GM12878 (cell line): ENCODE results near the gene ASCC2. TPM values are rescaled to one million over a fixed set of nuclear protein-coding genes. Genes with fewer than 3 reads are reported as not detected.
A peak's percentile ranks its signal among the peaks of the same experiment; 100 is the strongest.

Experiments used
- ATAC-seq: fragments of 200-7000 bp; cut with Tn5 transposase; 3 replicates; pipeline ENCODE4 v1.9.1; 2020; ENCODE audit warnings: mild to moderate bottlenecking, moderate library complexity
- BruUV-seq: library from RNA; stranded (reverse); fragments of 400-500 nt; replicated peaks from 2 replicates; lab custom pipeline; 2021; lab: Mats Ljungman, UMichigan
- CTCF ChIA-PET: fragments of 300-600 bp; sonication (Branson Sonifier 250); formaldehyde crosslinking; extraction: SDS; loops from one replicate; lab custom pipeline; 2021; ENCODE audit warnings: inconsistent platforms; lab: Yijun Ruan, JAX
- POLR2A ChIA-PET: fragments of 350-600 bp; formaldehyde crosslinking; extraction: SDS; loops from one replicate; lab custom pipeline; 2021; ENCODE audit warnings: inconsistent platforms; lab: Charles Lee
- RAD21 ChIA-PET: fragments of 300-600 bp; sonication (Branson Sonifier 250); formaldehyde crosslinking; loops from one replicate; lab custom pipeline; 2023; ENCODE audit warnings: antibody characterized with exemption; ENCODE audit not compliant: unreplicated experiment; lab: Charles Lee
- SMC1A ChIA-PET: fragments of 300-600 bp; sonication (Branson Sonifier 250); formaldehyde crosslinking; loops from one replicate; lab custom pipeline; 2023; ENCODE audit not compliant: unreplicated experiment, uncharacterized antibody; lab: Charles Lee
- DNase-seq: peaks from one replicate; pipeline ENCODE4 v3.0.0-alpha.2; 2011; ENCODE audit warnings: low read depth, low spot score
- FAIRE-seq: peaks from 3 replicates; lab custom pipeline; 2011; peaks lifted over from hg19 to GRCh38; lab: Jason Lieb, UNC
- H2AFZ ChIP-seq: 2 replicates; pipeline ENCODE4 v1.6.0; 2011; ENCODE audit warnings: low read depth, low read length, control low read depth; ENCODE audit not compliant: control insufficient read depth
- H3K27ac ChIP-seq: 2 replicates; pipeline ENCODE4 v1.5.1; 2011; ENCODE audit warnings: control low read depth; ENCODE audit not compliant: control insufficient read depth, insufficient read depth
- H3K27me3 ChIP-seq, 2 experiments: replicated peaks in 1 of 2; 2 replicates each; pipeline versions ENCODE4 v1.6.0 to v1.6.1; 2011; ENCODE audit warnings: low read length in 1 of 2; ENCODE audit not compliant: control insufficient read depth in 2 of 2, insufficient read depth in 2 of 2
- H3K36me3 ChIP-seq, 2 experiments: 2 replicates each; pipeline ENCODE4 v1.5.1; 2011; ENCODE audit warnings: low read length in 1 of 2; ENCODE audit not compliant: control insufficient read depth in 2 of 2, insufficient read depth in 2 of 2
- H3K4me1 ChIP-seq: 2 replicates; pipeline ENCODE4 v1.6.1; 2011; ENCODE audit warnings: mild to moderate bottlenecking, low read length, moderate library complexity, mixed read lengths; ENCODE audit not compliant: control insufficient read depth, insufficient read depth
- H3K4me2 ChIP-seq: 2 replicates; pipeline ENCODE4 v1.6.0; 2011; ENCODE audit warnings: control low read depth; ENCODE audit not compliant: control insufficient read depth, insufficient read depth
- H3K4me3 ChIP-seq: fragments of 200-600 bp; sonication (generic); 2 replicates; pipeline ENCODE4 v1.5.1; 2016
- H3K79me2 ChIP-seq: 2 replicates; pipeline ENCODE4 v1.6.0; 2011; ENCODE audit warnings: low read length; ENCODE audit not compliant: control insufficient read depth, insufficient read depth
- H3K9ac ChIP-seq: 2 replicates; pipeline ENCODE4 v1.8.0; 2011; ENCODE audit warnings: low read length, control low read depth, mixed read lengths; ENCODE audit not compliant: control insufficient read depth, insufficient read depth
- H3K9me3 ChIP-seq: replicated peaks from 3 replicates; pipeline ENCODE4 v1.5.1; 2011; ENCODE audit warnings: mild to moderate bottlenecking, low read length; ENCODE audit not compliant: control insufficient read depth, insufficient read depth
- H4K20me1 ChIP-seq: 2 replicates; pipeline ENCODE4 v1.6.0; 2011; ENCODE audit not compliant: control insufficient read depth, insufficient read depth
- ASH2L ChIP-seq: fragments of 300-600, 200-600 bp; sonication (generic); IDR thresholded peaks from 2 replicates; pipeline ENCODE4 v1.6.1; 2017; ENCODE audit warnings: low read depth, mild to moderate bottlenecking, borderline replicate concordance
- CREB1 ChIP-seq: IDR thresholded peaks from 2 replicates; pipeline ENCODE4 v1.6.1; 2012; ENCODE audit warnings: low read depth, mild to moderate bottlenecking, inconsistent platforms
- CUX1 ChIP-seq: IDR thresholded peaks from 2 replicates; pipeline ENCODE4 v1.6.1; 2012; ENCODE audit warnings: improper control_type of control experiment, low read depth, low read length; ENCODE audit not compliant: insufficient replicate concordance
- FOXM1 ChIP-seq: IDR thresholded peaks from 2 replicates; pipeline ENCODE4 v1.6.1; 2012; ENCODE audit warnings: low read depth, mild to moderate bottlenecking, inconsistent platforms, low read length, moderate library complexity
- IKZF1 ChIP-seq: fragments of 450-650 bp; conservative IDR thresholded peaks from 2 replicates; pipeline ENCODE4 v1.6.1; 2017; ENCODE audit warnings: antibody characterized with exemption, mild to moderate bottlenecking
- IRF3 ChIP-seq: fragments of 450-650 bp; IDR thresholded peaks from 2 replicates; pipeline ENCODE4 v1.6.1; 2014; ENCODE audit warnings: mild to moderate bottlenecking
- IRF4 ChIP-seq: IDR thresholded peaks from 2 replicates; pipeline ENCODE4 v1.6.1; 2011; ENCODE audit warnings: low read depth, low read length
- MLLT1 ChIP-seq: fragments of 450-650 bp; IDR thresholded peaks from 2 replicates; pipeline ENCODE4 v1.6.1; 2016; ENCODE audit warnings: mild to moderate bottlenecking
- PAX8 ChIP-seq: fragments of 450-650 bp; IDR thresholded peaks from 2 replicates; pipeline ENCODE4 v1.6.1; 2017; ENCODE audit warnings: mild to moderate bottlenecking, moderate library complexity
- SUZ12 ChIP-seq: fragments of 200-600 bp; sonication (generic); IDR thresholded peaks from one replicate; pipeline ENCODE4 v1.6.1; 2018; ENCODE audit warnings: antibody characterized with exemption, mild to moderate bottlenecking; ENCODE audit not compliant: unreplicated experiment
- ZNF274 ChIP-seq: IDR thresholded peaks from one replicate; pipeline ENCODE4 v1.8.0; 2011; ENCODE audit not compliant: insufficient read length, insufficient read depth
- ZNF622 ChIP-seq: fragments of 450-650 bp; IDR thresholded peaks from 2 replicates; pipeline ENCODE4 v1.6.1; 2017; ENCODE audit warnings: mild to moderate bottlenecking, inconsistent platforms
- ZSCAN29 ChIP-seq: fragments of 450-650 bp; IDR thresholded peaks from 2 replicates; pipeline ENCODE4 v1.6.1; 2017; ENCODE audit warnings: mild to moderate bottlenecking, moderate library complexity
- WGBS: methylation state at CpG from one replicate; pipeline ENCODE4 v1.1.6; 2016; ENCODE audit warnings: low lambda C conversion rate; ENCODE audit not compliant: insufficient replicate concordance, insufficient coverage; ENCODE audit errors: missing lambda C conversion rate; 5-methylcytosine and 5-hydroxymethylcytosine counted together
- in situ Hi-C: fragments of 300-500 bp; cut with MboI; formaldehyde crosslinking; loops from 9 replicates; pipeline ENCODE4 v1.14.3; 2018; ENCODE audit warnings: mixed read lengths
- intact Hi-C: fragments of 100-400 bp; cut with micrococcal nuclease; formaldehyde crosslinking; loops from one replicate; pipeline ENCODE4 v1.14.2; 2022; ENCODE audit not compliant: unreplicated experiment
- polyA plus RNA-seq, 11 experiments: library from polyadenylated mRNA; depleted of rRNA in 4 of 11; unstranded in 6 of 11; stranded (reverse) in 5 of 11; fragments of >200 nt; fragmentation: Nextera tagmentation in 4 of 11; fragmentation: Illumina TruSeq in 1 of 11; extraction: Ambion mirVana in 4 of 11; extraction: Trizol in 1 of 11; gene quantifications; 1 replicate in 1 of 11; 2 replicates in 10 of 11; pipeline versions ENCODE4 v1.2.1 to v1.2.3, GENCODE V29; 2011 to 2016; ENCODE audit warnings: inconsistent platforms in 2 of 11, missing spikeins in 2 of 11, low read depth in 1 of 11
- total RNA-seq, 4 experiments: library from RNA; depleted of rRNA in 3 of 4; stranded (reverse); fragments of >200 nt in 3 of 4; fragmentation: Illumina TruSeq in 1 of 4; extraction: Trizol in 1 of 4; gene quantifications; 2 replicates each; pipeline versions ENCODE4 v1.2.1 to v1.2.3, GENCODE V29; 2013 to 2021

ASCC2 gene
- total and polyA plus RNA-seq, 10 of the 15 experiments (the other 5 are each of a cell fraction or from before 2014, with no cell fraction given): 5.3 to 91.4 (median 56.5) TPM

- DNase-seq: no peak
- no peaks in the 10 kb centered on the region for H3K36me3 ChIP-seq
- intact Hi-C loops: loop anchor here (10.0 kb wide), 1 partner anchor 102 kb away; no protein-coding TSS in a partner anchor
- FAIRE-seq: no peak
- ATAC-seq: no peak
- ChIA-PET POLR2A (interaction anchor here (1.0 to 1.1 kb wide), 3 partner anchors 116 to 542 kb away, joined by 3 to 4 read pairs (median 3); partner anchors contain the start of genes UQCR10 and ZMAT5), RAD21 (interaction anchor here (0.7 to 1.4 kb wide), 3 partner anchors 101 to 147 kb away, joined by 3 read pairs; partner anchors contain the start of gene ZMAT5), SMC1A (interaction anchor here (1.2 kb wide), 1 partner anchor 34 kb away, joined by 4 read pairs; no protein-coding TSS in a partner anchor), CTCF (no interaction called here)
- H3K9me3 ChIP-seq: no peaks in the 10 kb centered on the region
- no TSS peak for BruUV-seq
- H3K4me1 ChIP-seq: no peaks in the 10 kb centered on the region
- H3K4me3 ChIP-seq: no peak overlapping the region; the same call in 1 of the 2 replicates
- no peak overlapping the region; the same call in 1 of the 2 replicates for H3K4me2 ChIP-seq
- no peak overlapping the region for H3K9ac ChIP-seq
- peak overlapping the region; percentile 56 for H2AFZ ChIP-seq
- in situ Hi-C loops: no loop called here
- no peak for TF ChIP-seq MLLT1
- no peak for TF ChIP-seq PAX8
- TF ChIP-seq IRF4: no peak
- no peak for TF ChIP-seq ZNF622
- no peak for TF ChIP-seq IRF3
- TF ChIP-seq ZSCAN29: no peak
- TF ChIP-seq CREB1: no peak
- TF ChIP-seq FOXM1: no peak
- no peak for TF ChIP-seq CUX1
- no peak for TF ChIP-seq ASH2L
- TF ChIP-seq IKZF1: no peak
- no peak for TF ChIP-seq ZNF274
- no peak for TF ChIP-seq SUZ12
- H3K27me3 ChIP-seq: no peaks in the 10 kb centered on the region
- peaks cover 30% of the 10 kb centered on the region for H3K79me2 ChIP-seq
- no peaks in the 10 kb centered on the region for H4K20me1 ChIP-seq
- H3K27ac ChIP-seq: no peak overlapping the region
- WGBS: 0% methylated on average over 1 of the region's 5 CpGs
Measured at GRCh38 chr22:29882716-29883044, 44.6 kb upstream of the ASCC2 start.
